Jurkat, Clone E6-1 (cell line): Measurements from ENCODE around the gene NAV2.
"Not testable (repeated sequence)": the region's sequence is repeated elsewhere in the genome, so short reads cannot be mapped to it uniquely, and the experiment has no call there.

Experiments
- DNase-seq: peaks from one replicate; pipeline ENCODE4 v3.0.0-alpha.2; 2011; ENCODE audit warnings: low read depth, low spot score
- H3K4me3 ChIP-seq: 2 replicates; pipeline ENCODE4 v1.5.1; 2011; ENCODE audit warnings: mild to moderate bottlenecking, low read length, control low read depth, moderate library complexity

Gene NAV2

DNA sequence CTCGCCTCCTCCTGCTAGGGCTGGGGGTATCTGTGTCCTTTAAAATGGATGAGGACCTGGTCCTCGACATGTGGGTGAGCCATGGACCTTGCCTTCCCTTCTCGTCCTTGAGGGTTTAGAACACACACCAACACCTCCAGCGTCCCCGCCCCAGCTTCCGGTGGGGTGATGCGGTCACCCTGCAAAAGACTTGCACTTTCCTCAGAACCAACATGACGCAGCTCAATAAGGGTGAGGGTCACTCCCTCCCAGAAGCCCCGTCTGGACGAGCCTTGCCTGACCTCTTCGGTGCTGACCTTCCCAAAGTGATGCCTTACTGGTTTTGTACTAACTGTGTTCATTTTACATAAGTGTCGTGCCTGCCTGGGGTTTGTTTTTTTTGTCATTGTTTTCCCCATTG lies 406.7 kb downstream of the NAV2 start:
- H3K4me3 ChIP-seq: no peak overlapping the region
- no peak for DNase-seq

DNA sequence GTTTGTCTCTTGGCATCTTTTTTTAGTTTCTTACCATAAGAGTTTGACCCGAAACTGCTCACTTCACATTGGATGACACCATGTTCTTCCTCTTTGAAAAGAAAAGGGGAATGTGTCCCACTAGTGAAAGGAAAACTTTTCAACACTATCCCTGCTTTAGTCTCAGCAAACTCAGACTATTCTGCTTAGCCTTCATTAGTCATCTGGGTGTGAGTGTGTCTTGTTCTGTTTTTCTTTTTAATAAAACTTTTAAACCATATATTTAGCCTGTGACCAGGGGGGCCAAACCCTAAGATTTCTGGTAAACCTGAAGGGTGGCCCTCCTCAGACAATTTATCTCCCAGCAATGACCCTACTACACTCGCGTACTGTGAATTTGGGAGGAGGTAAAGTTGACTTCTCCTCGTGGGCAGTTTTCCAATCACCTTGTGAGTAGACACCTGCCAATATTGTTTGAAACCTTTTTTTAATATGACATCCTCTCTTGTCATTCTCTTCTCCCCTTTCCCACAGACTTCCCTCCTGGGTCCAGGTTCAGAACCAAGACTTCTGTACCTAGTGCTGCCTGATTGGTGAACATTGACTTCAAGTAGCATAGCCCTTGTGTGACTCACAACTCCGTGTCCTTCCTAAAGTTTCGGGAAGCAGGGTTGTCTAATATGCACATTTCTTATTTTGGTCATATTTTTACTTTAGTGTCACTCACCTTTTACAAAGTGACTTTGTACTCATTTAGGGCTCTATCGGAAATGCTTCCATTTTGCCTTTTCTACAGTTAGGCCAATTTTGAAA lies 407.7 kb downstream of the NAV2 start:
- no peak for DNase-seq
- no peak overlapping the region for H3K4me3 ChIP-seq

DNA sequence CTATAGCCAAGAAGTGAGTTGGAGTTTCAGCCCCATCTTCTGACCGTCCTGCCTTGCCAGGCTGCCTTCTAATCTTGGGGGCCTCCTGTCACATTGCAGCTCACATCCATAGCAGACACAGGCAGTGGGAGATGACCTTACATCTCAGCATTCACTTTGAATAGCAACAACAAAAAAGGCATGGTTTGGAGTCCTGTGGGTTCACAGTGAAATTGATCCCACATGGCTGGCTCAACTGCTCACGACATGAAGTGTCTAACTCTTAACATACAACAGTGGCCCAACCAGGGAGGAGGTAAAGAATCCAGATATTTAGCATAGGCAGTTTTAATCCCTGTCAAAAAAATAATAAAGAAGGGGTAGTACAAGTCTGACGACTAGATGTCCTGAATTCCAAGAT lies 409.5 kb downstream of the NAV2 start:
- no peak overlapping the region for H3K4me3 ChIP-seq
- DNase-seq: no peak

DNA sequence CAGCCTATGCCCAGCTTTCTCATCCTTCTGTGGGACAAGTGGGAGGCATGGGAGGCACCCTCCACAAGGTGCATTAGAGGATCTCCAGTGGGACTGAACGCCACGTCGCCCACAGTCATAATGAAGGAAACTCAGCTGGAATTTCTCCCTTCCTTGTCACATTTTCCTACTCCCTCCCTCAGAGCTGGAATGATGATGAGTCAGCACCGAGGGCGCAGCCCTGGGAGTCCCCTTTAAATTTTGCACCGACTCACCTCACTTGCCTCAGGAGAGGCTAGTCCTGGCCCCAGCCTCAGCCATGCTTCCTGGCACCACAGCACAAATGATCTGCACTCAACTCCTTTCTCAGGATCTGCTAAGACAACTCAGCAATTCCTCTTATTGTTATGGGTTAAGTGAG lies 413.3 kb downstream of the NAV2 start:
- no peak overlapping the region for H3K4me3 ChIP-seq
- DNase-seq: no peak

DNA sequence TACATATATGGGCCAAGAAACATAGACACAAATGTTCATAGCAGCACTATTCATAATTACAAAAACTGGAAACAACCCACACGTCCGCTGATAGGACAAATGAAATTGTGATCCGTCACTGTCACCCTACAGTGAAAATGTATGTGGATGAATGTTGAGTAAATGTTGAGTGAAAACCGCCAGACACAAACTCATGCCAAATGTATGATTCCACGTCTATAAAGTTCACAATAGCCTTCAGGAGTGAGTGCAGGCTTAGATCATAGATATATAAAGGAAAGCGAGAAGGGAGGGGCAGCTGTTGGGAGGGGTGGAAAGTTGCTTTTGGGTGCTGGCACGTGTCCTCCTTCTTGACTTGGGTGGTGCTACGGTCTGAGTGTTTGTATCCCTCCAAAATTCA lies 414.1 kb downstream of the NAV2 start:
- DNase-seq: no peak
- no peak overlapping the region for H3K4me3 ChIP-seq

DNA sequence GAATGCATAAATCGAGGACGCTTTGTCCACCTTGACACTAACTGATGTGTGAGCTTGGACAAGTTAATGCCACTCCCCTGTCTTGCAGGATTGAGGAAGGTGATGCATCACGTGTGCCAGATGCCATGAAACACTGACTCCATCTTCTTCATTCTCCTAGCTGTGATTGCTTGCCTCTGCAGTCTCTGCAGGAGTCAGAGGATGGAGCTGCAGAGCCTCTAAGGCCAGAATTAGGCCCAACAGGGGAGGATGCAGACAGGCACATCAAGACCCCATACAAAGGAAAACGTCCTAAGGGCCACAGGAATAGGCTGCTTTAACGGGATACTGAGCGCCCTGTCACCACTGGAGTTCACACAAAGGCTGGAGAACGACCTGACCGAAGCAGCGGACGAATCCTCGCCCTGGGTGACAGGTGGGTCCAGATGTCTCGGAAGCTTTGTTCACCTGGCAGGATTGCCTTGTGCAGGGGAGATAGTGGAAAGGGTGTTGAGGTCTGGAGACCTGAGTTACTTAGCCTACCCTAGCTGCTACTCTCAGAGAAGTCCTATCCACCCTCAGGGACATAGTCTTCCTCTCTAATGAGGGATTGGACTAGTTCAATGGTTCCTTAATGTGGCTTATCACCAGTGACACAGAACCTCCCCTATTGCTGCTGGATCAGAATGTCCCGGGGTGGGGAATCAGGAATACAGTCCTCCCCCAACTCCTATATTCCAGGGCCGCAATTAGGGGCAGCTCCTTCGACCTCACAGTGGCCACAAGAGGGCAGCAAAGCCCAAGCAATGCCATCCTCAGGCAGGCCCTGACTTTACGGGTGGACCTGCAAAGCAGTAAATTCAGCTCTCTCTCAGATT lies 415.3 kb downstream of the NAV2 start:
- peak; percentile 45 for DNase-seq
- H3K4me3 ChIP-seq: no peak overlapping the region

DNA sequence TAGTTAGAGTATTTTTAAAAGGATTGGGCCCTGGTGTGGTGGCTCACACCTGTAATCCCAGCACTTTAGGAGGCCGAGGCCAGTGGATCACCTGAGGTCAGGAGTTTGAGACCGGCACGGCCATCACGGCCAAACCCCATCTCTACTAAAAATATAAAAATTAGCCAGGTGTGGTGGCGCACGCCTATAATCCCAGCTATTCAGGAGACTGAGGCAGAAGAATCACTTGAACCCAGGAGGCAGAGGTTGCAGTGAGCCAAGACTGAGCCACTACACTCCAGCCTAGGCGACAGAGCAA lies 415.8 kb downstream of the NAV2 start:
- DNase-seq, H3K4me3 ChIP-seq: not testable (repeated sequence)

DNA sequence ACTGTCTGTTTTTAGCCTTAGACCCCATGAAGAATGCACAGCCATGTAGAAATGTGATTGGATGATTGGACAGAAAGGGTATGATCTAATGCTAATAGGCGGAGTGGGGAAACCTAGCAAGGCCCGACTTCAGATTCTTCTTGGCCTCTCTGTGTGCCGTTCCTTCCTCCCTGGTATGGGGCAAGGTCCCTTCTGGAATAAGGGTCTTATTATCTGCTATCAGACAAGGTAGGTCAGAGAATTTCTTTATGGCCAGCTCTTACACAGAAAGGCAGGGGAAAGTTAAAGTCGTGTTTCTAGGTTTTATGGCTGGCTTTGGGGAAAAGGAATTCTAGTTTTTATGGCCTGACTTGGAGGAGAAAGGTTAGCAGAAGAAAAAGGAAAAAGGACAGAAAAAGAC lies 417.0 kb downstream of the NAV2 start:
- no peak overlapping the region for H3K4me3 ChIP-seq
- no peak for DNase-seq

DNA sequence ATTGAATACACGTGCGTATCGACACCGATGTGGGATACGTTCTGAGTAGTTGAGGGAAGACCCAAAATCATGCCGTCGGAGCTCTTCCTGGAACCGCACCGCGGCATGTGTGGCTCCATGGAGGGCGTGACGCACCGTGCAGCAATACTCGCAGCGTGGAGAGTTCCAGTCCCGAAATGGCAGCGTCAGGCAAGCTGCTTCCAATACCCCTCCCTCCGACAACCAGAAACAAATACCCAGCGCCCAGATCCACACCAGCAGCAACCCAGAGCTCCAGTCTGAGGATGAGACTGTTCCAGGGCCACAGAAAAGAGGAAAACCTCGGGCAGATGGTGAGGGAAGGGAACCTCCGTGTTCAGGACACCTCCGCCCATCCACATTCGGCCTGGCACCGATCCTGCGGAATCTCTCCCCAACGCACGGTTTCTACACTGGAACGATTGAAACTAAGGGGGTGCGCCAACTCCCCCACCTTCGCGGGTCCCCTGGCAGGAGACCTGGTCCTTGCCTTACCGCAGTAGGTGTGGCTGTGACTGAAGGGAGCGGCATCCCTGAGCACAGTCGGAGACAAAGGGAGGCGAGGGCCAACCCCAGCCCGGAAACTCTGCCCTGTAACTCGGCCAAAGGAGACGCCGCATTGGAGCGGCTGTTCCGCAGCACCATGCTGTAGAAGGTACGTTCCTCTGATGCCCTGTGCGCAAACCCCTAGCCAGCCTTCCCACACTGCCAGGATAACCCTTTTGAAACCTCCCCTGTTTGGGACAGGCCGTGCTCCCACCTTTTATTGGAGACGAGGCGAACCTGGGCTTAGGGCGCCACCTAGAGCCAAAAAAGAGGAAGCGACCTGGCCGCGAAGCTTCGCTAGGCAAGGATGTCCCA lies 419.4 kb downstream of the NAV2 start:
- peak overlapping the region; percentile 43 for H3K4me3 ChIP-seq
- DNase-seq: peak; percentile 15

DNA sequence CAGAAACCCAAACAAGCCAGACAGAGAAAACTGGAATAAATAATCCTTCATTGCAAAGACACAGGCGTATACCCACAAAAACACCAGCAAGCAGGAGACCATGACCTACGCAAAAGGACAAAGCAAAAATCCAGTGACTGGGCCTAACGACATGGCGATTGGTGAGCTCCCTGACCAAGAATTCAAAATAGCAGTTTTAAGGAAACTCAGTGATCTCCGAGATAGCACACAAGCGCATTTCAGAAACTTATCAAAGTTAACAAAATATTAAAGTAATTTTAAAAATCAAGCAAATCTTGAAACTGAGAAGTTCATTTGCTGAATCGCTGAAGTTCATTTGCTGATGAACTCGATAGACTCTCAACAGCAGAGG lies 420.0 kb downstream of the NAV2 start:
- no peak for DNase-seq
- no peak overlapping the region for H3K4me3 ChIP-seq

DNA sequence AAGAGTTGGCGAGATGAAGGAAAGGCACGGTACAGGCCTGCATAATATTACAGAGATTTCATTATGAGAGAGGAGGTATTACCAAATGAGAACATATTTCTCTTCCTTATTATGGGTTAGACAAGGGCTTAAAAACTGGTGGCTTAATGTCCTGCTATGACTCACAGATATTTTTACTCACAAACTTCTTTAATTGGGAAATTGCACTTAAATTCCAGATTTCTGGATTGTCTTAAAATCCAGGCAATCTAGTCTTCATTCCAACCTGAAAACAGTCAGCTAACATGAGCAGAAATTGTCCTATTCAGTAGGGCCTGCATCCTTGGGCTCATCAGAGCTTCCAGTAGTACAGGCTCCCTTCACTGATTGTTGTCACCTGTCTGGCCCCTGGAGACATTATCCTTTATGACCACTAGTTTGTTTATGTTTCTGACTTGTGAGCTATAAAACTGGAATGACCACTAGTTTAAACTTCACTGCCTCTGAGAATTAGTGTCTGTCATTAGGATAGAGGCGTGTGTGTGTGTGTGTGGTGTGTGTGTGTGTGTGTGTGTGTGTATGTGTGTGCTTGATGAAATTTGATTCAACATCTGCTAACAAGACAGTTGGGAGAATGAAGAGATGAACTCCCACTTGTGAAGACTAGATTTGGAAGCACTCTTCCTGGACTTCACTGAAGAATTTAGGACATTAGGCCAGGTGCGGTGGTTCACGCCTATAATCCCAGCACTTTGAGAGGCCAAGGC lies 422.5 kb downstream of the NAV2 start:
- H3K4me3 ChIP-seq: no peak overlapping the region
- no peak for DNase-seq

DNA sequence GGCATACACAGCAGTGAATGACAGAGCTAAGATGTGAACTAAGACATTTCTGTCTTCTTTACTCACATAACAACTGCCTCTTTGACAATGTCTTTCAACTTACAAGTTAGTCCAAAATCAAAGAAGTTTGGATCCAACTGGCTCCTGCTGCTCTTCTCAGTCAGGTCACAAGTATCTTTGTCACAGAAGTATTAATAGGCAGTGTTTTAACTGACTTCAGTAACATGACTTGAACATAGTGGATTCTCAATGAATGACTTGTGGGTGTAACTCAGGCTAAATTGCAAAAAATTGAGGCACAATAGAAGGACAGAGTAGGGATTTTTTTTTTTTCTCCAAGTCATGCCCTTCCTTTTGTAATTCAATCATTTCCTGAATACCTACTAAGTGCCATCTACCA lies 425.0 kb downstream of the NAV2 start:
- no peak overlapping the region for H3K4me3 ChIP-seq
- DNase-seq: no peak

DNA sequence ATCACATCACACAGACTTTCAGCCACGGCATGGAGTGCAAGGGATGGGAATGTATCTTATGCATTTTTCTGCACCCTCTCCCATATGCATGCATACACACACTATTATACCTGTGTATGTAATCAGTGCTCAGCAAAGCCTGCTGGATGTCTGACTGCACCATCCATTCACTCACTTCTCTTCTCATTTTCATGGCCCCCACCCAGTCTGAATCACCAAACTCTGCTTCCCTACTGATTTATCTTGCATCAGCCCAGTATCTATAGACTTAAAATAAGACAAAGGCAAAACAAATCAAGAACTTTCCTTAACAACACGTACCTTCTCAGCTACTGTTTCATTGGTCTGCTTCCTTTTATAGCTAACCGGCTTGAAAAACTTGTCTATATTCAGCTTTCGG lies 426.1 kb downstream of the NAV2 start:
- no peak for DNase-seq
- H3K4me3 ChIP-seq: no peak overlapping the region

DNA sequence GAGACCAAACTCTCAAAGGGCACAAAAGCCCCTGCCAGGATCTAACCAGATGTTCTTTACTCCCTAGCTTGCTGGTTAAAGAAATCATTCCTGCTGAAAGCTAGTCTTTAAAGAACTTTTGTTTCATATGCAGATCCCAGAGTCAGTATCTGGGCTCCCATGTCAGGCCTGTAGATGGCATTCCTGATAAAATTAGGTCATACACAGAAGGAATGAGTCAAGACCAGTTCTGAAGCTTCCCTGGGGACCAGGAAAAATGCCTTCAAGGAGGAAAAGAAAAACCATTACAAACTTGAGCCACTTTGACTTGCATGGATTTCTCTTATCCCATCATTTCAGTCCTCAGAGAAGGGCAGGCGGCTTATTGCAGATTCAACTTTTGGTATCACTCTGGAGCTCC lies 441.7 kb downstream of the NAV2 start:
- DNase-seq: no peak

DNA sequence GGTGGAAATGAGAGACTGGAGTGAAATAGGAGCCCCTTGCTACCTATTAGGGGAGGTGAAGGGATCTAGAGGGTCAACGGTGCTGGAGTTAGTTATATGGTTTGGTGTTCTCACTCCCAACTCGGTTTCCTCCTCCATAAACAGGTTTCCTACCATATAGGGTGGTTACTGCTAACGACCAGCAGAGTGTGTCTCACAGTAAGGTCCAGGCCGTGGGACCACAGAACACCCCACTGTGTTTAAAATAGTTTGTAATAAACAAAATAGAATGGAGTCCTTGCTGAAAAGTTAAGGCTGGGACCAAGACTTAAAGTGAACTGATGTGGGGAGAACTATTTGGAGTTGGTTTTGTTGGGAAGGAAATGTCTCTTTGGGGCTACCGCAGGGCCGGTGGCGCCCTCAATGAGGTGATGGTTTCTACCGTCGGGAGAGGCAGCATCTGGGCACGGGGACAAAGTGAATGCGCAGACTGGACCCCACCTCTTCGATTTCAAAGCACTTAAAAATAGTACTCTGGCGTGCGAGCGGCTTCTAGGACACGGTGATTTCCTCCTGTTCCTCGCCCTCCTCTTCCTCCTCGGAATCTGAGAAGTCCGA lies 443.1 kb downstream of the NAV2 start:
- H3K4me3 ChIP-seq: no peak overlapping the region

More for the DNA sequence above, 441.7 kb downstream of the NAV2 start:
- H3K4me3 ChIP-seq: no peak overlapping the region

DNA sequence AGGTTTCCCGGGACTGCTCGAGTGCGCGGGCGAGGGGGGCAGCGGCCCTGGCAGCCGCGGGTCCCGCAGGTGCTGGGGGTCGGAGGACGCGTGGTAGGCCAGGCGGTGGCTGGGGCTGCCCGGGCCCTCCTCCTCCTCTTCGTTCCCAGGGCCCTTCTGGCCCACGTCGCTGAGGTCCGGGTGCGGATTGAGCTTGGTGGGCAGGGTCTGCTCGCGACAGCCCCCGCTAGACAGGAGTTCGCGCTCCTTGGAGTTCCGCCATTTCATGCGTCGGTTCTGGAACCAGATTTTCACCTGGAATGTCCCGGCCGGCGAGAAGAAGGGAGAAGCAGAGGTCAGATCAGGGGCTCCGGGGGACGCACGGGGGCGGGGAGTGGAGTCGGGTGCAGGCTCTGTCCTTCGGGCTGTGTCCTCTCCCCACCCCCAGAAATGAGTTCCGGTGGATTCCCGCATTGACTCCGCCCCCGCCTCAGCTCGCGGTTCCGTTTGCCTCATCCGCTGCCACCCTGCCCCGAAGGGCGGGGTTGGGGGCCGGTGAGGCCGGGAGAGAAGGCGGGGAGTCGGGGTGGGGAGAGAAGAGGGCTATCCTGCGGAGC lies 443.7 kb downstream of the NAV2 start:
- DNase-seq: no peak
- H3K4me3 ChIP-seq: peak overlapping the region; percentile 13; the same call in 1 of the 2 replicates

More for the DNA sequence above, 443.1 kb downstream of the NAV2 start:
- DNase-seq: no peak

DNA sequence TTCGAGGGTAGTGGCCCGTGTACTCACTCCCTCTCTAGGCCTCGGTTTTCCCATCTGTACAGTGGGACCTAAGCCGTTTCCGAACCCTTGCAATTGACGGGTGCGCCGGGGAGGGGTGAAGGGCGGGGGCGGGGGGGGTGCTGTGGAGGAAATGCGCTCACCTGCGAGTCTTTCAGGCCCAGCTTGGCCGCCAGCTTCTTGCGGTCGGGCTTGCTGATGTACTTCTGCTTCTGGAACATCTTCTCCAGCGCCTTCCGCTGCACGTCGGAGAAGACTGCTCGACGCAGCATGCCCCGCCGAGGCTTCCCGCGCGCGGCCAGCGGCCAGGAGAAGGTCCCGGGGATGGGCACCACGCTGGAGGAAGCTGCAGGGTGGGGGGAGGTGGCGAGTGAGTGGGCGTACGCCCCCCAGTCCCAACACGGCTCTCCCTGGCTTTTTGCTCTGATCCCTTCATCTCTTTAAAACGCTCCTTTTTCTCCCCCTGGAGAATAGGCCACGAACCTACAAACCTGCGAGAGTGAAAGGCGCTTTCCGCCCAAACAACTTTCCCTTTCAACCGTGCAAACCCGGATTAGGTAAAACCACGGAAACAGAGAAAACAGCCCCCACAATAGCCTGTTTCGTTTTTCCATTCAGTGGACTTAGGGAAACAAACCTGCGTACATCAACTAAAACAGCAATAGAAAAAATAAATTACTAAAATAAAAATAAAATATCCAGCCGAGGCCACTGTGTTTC lies 444.4 kb downstream of the NAV2 start:
- DNase-seq: peak; percentile 11
- H3K4me3 ChIP-seq: peak overlapping the region; percentile 16

DNA sequence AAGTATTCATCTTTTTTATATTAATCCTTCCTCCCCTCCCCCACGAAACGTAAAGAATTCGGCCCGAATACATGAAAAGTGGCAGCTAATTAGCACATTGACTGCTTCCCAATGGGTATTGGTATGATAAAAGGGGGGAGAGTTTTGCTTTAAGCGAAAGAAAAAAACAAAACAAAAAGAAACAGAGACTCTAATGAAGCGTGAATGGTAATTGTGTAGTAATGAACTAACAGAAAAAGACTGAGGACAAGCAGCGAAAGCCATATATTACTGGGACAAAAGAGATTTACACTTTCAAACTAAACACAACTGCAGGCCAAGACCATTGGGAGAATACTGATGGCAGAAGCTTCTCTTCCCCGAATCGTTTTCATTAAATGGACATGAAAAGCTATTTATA lies 445.1 kb downstream of the NAV2 start:
- H3K4me3 ChIP-seq: no peak overlapping the region
- no peak for DNase-seq
